WI38 (cell line): ENCODE data around the gene N4BP3.

Source experiments
- H3K4me3 ChIP-seq: 2 replicates; pipeline ENCODE4 v1.5.1; 2011; ENCODE audit warnings: low read depth, mild to moderate bottlenecking, control low read depth, low read length
- TF ChIP-seq, protein P1 (sequence below): IDR thresholded peaks from 2 replicates; pipeline ENCODE4 v1.5.1; 2012; ENCODE audit warnings: low read depth, mild to moderate bottlenecking, control low read depth, low read length

N4BP3 gene

DNA sequence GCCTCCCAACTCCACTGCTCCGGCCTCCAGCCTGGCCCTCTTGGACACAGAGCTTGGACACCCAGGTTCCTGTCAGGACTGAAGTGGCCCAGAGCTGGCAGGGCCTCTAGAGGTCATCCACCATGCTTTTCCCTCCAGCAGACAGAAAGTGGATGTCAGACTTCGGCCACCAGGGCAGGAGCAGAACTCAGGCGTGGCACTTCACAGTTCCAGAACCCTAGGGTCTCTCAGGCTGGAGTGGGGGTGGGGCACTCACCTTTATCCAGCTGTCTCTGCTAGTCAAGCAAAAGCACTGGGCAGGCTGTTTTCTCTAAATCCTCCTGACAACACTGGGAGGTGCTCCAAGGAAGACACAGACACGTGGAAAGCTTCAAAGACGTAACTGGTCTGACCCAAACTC is 35.6 kb upstream of the N4BP3 start:
- no peak overlapping the region for H3K4me3 ChIP-seq
- TF ChIP-seq, protein P1, sequence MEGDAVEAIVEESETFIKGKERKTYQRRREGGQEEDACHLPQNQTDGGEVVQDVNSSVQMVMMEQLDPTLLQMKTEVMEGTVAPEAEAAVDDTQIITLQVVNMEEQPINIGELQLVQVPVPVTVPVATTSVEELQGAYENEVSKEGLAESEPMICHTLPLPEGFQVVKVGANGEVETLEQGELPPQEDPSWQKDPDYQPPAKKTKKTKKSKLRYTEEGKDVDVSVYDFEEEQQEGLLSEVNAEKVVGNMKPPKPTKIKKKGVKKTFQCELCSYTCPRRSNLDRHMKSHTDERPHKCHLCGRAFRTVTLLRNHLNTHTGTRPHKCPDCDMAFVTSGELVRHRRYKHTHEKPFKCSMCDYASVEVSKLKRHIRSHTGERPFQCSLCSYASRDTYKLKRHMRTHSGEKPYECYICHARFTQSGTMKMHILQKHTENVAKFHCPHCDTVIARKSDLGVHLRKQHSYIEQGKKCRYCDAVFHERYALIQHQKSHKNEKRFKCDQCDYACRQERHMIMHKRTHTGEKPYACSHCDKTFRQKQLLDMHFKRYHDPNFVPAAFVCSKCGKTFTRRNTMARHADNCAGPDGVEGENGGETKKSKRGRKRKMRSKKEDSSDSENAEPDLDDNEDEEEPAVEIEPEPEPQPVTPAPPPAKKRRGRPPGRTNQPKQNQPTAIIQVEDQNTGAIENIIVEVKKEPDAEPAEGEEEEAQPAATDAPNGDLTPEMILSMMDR: no peak

DNA sequence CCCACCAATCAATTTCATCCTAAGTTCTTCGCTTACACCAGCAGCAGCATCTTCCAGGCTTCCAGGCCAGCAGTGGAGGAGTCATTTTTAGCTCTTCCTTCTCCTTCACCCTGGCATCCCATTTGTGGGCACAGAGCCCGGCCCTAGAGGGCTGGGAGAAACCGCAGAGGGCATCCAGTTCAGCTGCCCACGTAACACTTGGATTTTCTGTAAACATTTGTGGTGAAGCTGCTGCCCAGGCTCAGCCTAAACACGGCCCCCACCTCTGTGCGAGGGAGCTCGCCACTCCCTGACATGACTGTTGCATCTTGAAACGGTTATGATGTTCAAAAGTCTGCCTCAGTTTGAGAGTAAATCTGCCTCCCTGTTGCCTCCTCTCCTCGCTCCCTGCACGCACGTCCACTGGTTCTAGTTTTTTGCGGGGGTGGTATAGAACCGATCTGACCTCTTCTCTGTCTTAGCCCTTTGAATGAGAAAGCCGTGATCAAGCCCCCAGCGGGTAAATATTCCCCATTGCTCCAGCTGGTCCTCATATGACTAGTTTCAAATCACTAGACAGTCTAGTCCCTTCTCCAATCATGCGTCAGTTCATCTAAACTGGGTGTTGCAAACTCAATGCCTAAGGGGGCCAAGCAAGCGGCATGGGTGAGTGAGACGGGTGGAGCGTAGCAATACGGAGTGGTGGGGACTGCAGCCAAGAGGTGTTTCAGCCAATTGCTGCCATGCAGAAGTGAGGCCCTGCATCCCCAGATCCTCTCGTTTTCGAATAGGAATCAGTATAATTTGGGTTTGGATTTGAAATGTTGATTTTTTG is 34.9 kb upstream of the N4BP3 start:
- TF ChIP-seq, protein P1: no peak
- H3K4me3 ChIP-seq: no peak overlapping the region

DNA sequence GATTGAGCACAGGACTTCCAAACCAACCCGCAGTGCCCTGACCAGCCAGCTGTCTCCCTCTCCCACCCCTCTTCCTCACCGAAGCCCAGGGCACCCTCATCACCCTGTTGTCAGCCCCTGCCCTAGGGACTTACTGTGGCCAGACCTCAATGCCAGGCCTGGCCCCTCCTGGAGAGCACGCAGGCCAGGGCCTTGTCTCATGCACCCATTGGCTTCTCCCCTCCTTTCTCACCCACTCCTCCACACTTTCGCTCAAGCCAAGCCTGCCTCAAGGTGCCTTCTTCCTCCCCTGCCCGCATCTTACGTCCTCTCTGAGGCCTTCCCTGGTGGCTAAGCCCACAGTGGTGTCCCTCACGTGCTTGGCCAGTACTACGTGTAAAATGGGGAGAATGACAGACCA is 33.3 kb upstream of the N4BP3 start:
- TF ChIP-seq, protein P1: no peak
- no peak overlapping the region for H3K4me3 ChIP-seq

DNA sequence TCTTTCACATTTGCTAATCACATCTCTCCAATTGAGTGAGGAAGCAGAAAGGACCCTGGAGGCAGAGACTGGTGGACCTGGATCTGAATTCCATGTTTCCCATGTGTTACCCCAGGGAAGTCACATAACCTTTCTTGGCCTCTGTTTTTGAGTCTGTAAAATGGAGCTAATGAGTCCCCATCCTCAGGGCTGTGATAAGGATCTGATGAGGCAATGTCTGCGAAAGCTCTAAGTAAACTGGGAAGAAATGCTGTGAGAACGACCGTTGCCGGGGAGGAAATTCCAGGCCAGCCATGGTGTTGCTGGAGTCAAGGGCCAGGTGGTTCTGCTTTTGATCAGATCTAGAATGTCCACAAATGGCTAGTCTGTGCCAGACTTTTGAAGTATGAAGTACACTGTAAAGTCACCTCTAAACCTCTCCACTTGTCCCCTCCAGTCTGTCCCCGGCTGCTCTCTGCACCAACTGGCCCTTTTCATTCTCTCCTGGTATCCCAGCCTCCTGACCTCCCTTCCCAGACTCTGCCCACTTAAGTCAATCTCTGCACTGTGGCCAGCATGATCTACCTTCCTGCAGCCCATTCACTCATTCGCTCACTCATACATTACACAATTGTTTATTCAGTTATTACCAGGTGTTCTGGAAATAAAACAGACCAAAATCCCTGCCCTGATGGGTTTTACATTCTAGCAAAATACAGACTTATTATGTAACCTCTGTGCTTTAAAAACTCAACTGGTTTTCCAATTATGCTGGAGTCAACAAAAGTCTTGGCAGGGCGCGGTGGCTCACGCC is 32.5 kb upstream of the N4BP3 start:
- TF ChIP-seq, protein P1: no peak
- no peak overlapping the region for H3K4me3 ChIP-seq

DNA sequence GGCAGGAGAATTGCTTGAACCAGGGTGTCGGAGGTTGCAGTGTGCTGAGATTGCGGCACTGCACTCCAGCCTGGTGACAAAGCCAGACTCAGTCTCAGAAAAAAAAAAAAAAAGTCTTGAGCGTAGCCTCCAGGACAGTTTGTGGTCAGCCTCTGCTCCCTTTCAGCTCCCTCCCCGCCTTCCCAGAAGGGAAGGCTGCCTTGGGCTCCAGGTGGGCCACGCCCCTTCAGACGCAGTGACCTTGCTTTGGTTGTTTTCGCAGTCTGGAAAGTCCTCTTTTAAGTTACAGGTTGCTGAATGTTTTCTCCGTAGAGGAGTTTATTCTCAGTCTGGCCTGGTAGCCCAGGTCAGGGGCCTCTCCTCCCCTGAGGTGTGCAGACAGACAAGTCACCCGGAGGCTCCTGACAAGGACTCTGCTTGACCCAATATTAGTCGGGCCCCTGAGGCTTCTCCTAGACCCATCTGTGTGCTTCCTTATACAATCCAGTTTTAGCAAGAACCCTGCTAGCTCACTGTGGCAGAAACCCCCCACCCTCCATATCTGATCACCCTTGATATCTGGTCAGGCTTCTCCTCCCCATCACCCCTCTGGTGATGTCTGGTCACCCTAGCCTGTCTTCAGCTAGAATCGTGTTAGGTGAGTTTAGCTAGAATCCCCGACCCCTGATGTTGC is 31.6 kb upstream of the N4BP3 start:
- H3K4me3 ChIP-seq: no peak overlapping the region
- TF ChIP-seq, protein P1: no peak

DNA sequence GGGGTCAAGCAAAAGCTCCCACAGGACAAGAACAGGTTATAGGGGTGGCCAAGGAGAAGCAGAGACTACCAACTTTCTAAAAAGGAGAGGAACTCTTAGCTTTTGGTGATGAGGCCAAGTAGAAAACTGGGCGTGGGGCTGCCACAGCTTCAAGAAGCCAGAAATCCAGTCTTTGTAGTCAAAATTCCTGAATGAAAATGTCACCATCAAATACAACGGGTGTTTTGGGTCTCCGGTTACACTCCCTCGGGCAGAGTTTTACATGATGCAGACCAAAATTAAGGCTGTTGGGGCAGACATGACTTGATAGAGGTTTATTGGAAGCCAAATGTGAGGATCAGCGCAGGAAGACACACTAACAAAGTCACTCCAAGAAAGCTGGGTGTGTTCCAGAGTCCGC is 29.4 kb upstream of the N4BP3 start:
- TF ChIP-seq, protein P1: no peak
- H3K4me3 ChIP-seq: no peak overlapping the region
